HG02981 (cell line): ENCODE measurements around the gene CTAGE6.
"Not testable (repeated sequence)": the region's sequence is repeated elsewhere in the genome, so short reads cannot be mapped to it uniquely, and the experiment has no call there.

Experiments
- ATAC-seq: cut with Tn5 transposase; IDR thresholded peaks from one replicate; pipeline ENCODE4 v1.9.1; 2021; ENCODE audit warnings: mild to moderate bottlenecking, moderate library complexity; ENCODE audit not compliant: unreplicated experiment

The CTAGE6 gene, protein sequence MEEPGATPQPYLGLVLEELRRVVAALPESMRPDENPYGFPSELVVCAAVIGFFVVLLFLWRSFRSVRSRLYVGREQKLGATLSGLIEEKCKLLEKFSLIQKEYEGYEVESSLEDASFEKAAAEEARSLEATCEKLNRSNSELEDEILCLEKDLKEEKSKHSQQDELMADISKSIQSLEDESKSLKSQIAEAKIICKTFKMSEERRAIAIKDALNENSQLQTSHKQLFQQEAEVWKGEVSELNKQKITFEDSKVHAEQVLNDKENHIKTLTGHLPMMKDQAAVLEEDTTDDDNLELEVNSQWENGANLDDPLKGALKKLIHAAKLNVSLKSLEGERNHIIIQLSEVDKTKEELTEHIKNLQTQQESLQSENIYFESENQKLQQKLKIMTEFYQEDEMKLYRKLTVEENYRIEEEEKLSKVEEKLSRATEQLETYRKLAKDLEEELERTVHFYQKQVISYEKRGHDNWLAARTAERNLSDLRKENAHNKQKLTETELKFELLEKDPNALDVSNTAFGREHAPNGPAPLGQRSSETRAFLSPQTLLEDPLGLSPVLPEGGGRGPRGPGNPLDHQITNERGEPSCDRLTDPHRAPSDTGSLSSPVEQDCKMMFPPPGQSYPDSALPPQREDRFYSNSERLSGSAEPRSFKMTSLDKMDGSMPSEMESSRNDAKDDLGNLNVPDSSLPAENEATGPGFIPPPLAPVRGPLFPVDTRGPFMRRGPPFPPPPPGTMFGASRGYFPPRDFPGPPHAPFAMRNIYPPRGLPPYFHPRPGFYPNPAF

DNA sequence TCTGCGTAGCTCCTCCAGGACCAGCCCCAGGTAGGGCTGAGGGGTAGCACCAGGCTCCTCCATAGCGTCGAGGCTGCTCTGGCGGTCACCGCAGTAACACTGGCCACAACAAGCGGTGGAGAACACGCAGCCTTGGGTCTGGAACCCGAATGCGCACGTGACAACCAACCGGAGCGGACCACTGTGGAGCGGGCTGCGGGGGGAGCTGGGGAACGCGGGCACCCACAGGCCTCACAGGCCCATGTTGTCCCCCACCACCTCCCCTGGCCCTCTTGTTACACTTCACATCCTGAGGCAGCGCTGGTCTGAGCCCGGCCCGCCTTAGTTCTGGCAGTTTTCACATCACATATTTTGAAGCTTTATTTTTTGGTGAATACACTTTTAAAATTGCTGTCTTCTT is at the start of gene CTAGE6:
TSS of gene CTAGE6 (minus strand) at position 101 of the 400 bp plus-strand sequence. CDS start at position 63, 38 bp downstream.
- not testable (repeated sequence) for ATAC-seq

DNA sequence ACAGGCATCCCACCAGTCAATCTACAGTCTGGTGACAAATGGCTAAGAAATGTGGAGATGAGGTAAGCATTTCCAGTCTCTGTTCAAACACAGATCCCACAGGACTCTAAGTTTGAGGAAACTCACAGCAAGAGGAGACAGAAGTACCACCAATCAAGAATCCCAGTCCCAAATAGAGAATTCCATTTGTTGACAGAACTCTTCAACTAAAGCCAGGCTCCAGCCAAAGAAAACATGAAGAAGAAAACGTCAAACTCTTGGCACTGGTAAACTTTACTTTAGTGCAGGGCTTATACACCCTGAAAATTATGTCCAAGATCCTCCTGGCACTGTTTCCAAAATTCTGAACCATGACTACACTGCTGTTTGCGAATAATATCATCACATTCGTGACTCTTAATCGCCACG is 49.2 kb upstream of the CTAGE6 start:
- not testable (repeated sequence) for ATAC-seq

DNA sequence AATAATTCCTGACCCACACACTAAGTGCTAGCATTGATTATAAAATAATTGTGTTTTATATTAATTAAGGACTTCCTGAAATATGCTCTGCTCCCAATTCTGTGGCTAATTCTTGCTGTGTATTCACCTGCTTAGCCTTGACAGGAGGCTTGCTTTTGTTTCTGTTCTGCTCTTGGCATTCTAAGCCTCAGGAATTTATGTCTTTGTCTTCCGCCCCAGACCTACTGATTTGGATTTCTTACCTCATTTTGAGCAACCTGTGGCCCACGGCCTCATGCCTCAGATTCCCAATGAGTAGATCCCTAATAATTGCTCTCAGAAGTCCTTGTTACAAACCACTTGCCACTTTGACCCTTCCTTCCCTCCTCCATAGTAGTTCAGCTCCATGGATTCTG is 40.4 kb upstream of the CTAGE6 start:
- ATAC-seq, result not testable (repeated sequence)

DNA sequence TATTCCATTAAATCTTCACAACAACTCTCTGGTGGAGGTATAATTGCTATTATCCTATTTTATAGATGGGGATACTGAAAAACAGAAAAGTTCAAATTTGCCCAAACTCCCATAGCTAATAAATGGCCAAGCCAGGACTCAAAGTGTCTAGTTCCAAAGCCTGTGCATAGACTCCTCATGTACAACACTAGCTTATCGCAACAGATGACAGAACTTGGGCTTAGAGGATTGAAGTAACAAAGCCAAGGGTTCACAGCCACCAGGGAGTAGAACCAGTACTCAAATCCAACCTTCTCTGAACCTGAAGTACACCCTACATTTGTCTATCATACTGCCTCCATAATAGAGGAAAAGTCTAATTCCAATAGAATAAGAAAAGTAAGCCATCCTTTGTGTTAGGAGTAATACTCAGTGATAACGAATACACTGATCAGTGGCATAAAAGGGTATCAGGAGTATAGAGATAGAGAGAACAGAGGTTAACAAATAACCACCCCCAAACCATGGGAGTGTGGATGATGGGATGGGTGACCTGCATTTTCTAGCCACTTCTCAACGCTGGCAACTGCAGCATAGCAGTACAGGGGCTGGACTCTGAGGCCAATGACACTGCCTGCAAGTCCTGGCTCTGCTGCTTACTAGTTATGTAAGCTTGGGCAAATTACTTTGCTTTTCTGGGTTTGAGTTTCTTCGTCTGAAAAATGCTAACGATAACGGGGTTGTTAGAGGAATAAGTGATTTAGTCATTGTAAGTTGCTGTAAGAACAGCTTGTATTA is 39.8 kb upstream of the CTAGE6 start:
- not testable (repeated sequence) for ATAC-seq

DNA sequence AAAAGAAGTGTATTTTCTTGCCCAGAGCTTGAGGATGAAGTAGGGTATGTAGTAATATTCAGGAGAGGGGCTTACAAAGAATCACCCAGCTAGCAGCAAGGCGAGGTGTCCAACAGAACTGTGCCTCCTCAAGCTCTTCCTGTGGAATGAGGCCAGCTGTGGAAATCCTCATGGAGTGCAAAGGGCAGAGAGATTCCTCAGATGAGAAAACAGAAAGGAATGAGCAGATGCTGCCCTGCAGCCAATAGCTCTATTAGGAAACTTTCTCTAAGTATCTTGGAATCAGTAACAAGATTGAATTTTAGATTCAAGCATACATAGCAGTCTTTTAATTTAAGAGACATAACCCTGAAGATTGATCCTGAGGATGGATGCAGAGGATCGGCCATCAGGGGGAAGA is 38.2 kb upstream of the CTAGE6 start:
- ATAC-seq, result not testable (repeated sequence)

DNA sequence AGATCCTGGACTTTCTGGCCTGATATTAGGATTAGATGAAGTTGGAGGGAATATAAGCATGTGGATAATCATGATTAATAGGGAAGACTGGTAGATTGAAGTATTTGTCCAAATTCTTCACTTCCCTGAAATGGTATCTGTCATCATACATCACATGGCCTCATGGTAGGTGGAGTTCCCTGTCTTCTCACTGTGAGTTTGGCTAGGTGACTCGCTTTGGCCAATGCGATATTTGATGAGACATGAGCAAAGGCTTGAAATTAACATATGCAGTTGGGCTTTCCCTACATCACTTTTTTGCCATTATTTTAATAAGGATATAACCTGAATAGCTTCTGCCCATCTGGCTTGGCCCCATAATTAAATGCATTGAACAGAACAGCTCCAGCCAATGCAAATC is 35.1 kb upstream of the CTAGE6 start:
- not testable (repeated sequence) for ATAC-seq

DNA sequence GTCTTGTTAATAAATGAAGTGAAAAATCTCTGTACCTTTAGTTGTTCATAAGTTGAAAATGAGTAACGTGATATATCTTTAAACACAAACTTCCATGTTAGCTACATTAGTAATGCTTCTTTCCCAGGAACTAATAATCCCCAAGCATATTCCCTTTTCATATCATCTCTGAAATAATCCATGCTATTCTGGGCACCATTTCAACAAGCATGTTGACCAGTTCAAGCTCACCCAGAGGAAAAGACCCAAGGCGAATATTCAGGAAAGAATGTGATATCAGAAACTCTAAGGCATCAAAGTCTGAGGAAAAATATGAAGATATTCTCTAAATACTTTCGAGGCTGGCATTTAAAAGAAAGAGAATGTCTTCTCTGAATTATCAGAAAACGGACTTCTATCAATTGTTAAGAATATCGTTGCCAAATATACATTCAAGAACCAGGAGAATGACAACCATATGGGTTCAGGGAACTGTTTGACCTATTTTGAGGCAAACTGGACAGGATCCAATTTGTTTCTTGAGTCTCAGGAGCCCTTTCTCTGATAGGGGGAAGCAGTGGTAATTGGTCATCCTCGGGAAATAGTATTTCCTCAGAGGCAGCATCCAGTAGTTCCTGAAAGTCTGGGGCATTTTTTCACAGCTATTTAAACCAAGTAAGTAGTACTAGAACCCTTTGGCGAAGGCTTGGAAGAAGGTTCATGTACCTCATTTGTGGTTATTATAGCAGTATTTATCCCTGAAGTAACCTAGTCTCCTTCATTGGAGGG is 28.1 kb upstream of the CTAGE6 start:
- not testable (repeated sequence) for ATAC-seq

DNA sequence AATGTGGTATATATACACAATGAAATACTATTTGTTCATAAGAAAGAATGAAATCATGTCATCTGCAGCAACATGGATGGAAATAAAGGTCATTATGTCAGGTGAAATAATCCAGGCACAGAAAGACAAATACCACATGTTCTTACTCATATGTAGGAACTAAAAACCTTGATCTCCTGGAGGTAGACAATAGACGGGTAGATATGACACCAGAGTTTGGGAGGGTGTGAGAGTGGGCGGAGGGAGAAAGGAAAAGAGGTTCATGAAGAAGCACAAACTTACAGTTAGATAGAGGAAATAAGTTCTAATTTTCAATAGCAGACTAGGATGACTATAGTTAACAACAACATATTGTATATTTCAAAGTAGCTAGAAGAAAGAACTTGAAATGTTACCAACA is 22.1 kb upstream of the CTAGE6 start:
- not testable (repeated sequence) for ATAC-seq

DNA sequence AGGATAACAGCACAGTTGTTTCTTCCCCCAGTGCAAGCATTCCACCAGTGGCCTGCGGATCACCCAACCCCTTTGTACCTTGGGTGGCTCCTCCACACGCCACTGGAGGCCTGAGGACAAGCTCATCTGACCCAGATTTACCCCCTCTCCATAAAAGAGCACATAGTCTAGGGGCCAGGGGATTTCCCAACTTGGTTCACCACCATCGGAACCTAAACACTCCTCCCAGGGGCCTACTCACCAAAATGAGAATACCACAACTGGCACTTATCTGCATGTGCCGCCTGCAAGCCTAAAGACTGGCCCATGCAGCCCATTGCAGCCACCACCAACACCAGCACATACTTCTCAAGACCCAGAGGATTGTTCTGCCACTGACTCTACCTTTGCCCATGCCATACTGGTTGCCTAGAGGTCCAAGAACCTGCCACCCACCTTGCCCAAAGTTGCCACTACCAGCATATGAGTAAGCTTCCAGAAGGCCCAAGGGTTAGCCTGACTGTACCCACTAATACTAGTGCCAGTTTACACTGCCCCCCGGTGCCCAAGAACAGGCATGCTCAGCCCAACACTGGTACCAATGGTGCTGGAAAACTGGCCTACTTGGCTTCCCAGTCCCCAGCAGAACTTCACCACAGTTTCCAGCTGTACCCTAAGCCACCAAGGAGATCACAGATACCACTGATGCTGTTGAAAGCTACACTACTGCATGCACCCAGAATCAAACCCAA is 15.4 kb upstream of the CTAGE6 start:
- not testable (repeated sequence) for ATAC-seq

DNA sequence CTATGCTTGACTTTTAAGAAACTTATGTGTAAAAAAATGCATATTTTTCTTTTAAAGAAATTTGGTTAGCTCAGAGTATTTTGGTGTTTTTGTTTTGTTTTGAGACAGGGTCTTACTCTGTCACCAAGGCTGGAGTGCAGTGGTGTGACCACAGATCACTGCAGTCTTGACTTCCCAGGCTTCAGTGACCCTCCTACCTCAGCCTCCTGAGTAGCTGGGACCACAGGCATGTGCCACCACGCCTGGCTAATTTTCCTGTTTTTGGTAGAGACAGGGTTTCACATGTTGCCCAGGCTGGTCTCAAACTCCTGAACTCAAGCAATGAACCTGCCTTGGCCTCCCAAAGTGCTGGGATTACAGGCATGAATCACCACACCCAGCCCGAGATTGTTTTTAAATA is 10.0 kb upstream of the CTAGE6 start:
- ATAC-seq, result not testable (repeated sequence)

DNA sequence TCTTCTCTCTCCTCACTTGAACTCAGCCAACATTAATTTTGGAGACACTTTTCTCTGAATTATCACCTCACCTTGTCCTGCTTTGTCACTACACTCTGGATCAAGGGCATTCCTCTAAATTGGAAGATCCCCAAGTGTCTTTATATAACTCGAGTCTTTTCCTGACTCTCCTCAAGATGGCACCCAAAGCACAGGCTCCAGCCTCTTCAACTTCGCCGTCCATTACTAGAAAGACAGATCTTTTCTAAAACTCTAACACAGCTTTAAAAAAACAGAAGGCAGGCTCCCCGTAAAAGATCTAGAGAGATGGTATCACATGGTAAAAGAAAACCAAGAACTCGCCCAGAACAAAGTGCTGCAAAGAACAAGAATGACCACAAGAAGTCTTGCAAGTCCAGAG is 8.2 kb upstream of the CTAGE6 start:
- ATAC-seq, result not testable (repeated sequence)

DNA sequence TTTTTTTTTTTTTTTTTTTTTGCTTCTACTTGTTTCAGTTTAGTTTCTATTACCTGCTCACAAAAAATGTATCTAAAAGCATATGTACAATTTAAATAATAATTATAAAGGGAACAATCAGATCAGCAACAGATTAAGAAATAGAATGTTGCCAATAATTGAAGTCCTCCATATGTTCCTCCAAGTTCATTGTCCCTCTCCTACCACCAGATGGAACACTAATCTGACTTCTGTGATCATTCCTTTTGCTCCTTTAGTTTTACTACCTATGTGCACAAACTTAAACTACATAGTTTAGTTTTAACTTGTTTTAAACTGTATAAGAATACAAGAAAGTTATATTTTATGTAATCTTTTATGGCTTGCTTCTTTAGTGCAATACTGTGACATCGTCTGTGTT is 5.6 kb upstream of the CTAGE6 start:
- not testable (repeated sequence) for ATAC-seq

DNA sequence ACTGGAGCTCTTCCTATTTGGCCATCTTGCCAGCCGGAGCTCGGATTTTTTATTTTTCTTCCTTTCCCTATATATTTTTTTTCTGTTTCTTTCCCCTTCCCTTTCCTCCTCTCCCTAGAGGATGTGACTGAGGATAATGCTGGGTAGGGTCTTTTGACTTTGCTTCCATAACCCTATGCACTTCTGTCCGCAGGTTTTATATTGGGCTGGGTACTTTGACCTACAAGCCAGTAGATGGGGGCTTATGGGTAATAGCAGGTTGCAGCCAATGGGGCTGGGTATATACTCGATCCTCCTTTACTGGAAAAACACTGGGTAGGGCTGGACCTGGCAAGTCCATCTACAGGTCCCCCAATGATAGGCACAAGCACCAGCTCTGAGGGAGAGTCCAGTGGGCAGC is 12.2 kb downstream of the CTAGE6 start:
- not testable (repeated sequence) for ATAC-seq

DNA sequence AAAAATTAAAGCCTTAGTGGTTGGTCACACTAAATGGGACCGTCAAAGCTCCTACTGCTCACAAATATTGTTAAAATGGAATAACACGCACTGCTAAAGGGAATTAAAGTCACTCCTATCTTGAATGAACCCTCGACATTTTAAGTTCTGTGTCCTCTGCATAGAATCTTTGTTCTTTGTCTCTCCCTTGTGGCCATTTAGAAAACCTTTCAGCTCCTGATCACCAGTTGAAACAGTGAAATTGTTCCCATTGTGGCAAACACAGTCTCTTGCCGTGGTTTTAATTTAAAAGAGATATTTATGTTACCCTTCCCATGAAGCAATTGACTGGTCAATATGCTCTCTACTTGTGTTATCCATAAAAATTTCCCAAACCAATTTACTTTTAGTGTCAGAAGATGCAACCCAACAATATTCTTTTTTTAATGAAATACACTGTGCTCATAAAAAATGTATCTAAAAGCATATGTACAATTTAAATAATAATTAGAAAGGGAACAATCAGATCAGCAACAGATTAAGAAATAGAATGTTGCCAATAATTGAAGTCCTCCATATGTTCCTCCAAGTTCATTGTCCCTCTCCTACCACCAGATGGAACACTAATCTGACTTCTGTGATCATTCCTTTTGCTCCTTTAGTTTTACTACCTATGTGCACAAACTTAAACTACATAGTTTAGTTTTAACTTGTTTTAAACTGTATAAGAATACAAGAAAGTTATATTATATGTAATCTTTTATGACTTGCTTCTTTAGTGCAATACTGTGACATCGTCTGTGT is 20.3 kb downstream of the CTAGE6 start:
- peak; percentile 67 for ATAC-seq

DNA sequence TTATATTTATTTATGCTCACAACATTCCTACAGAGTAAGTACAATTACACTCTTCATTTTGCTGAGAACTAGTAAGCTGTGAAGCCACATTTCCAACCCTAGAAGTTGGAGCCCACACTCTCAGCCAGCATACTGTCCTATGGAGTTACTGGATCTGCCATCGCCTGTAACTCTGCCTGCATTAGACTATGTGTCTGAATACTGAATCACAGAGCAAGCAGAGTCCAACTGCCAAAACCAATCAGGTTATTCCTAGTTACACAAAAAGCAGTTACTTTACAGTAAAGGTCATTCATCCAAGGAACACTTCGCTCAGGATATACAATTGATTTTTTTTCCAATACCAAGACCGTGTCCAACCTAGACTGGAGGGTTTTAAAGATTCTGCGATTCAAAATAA is 21.5 kb downstream of the CTAGE6 start:
- ATAC-seq, result no peak

DNA sequence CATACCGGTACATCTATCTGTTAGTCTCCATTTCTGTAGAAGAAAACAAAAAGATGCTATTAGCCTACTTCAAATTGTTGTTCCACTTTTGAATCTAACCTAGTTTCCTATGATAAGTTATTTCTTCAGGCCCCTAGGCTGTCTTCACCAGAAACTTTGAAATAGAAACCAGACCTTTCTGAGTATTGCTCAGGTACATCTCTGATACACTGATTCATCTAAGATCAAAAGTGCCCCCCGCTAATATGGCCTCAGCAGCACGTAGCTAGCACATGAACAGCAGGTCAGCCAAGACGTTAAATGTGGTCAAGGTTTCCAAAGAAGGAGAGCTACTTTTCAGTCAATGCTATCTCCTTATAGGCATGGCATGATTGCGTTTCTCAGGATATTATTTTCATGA is 23.6 kb downstream of the CTAGE6 start:
- ATAC-seq, result no peak

DNA sequence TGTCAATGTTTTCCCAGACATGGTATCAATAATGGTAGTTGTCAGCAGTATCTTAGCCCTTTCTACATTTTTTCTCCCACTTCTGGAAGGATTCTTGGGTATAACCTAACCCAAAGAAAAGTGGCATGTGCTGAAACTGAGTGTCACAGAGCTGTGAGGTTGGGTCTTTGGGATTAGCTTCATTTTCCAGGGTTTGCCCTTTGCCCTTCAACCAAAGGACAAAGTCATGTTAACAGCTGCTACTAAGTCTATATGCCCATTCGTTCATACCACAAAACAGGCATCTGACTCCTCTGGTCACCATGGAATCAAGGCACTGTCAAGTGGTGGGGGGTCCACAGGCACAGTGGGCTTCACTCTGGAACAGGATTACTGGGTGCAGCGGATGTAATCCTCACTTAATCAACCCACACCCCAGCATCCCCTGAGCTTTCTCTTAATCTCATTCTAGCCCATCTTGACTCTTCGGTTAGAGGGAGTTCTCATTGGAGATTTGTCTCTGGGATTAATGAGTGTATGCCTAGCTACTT is 29.1 kb downstream of the CTAGE6 start:
- ATAC-seq, result no peak

DNA sequence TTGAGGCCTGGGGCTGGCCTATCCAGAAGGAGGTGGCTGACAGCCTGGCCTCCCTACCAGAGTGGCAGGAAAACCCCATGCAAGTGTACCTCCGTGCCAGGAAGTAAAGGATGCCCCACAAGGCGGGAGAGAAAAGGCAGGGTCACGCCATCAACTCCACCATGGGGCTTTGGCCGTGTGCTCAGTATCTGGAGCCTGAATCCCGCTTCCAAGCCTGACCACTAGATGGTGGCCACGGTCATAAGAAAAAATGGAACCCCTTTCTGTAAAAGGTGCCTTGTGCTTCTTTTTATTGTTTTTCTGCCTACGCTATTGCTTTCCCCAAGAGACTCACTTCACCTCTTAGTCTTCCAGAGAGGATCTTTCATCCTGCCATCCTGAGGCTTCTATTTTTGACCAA is 29.9 kb downstream of the CTAGE6 start:
- ATAC-seq, result peak; percentile 67

DNA sequence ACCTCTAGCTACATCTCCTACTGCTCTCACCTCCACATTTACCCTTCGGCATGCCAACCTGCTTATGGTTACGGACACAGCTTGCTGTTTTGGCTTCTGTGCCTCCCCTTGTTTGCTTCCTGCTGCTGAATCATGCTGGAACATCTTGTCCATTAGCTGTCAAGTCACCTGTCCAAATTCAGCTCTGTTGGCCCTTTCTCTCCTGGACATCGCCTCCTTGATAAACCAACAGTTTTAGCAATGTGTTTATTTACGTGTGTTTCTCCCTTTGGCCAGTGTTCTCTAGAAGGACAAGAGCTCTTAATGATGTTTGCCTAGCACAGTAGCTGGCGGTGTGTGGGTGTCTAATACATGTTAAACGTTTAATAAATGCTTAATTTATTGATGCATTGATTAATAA is 31.4 kb downstream of the CTAGE6 start:
- not testable (repeated sequence) for ATAC-seq
